Loucy (cell line): Measurements from ENCODE around the gene MRPS18C.
"Not testable (repeated sequence)": the region's sequence is repeated elsewhere in the genome, so short reads cannot be mapped to it uniquely, and the experiment has no call there.

Experiments used
- H2AFZ ChIP-seq: fragments of 200-600 bp; sonication (generic); 2 replicates; pipeline ENCODE4 v1.6.0; 2016; ENCODE audit warnings: antibody characterized with exemption, mild to moderate bottlenecking, low read length, moderate library complexity
- H3F3A ChIP-seq: fragments of 200-600 bp; 2 replicates; pipeline ENCODE4 v1.6.0; 2016; ENCODE audit warnings: antibody characterized with exemption, low read depth, mild to moderate bottlenecking
- H3K27me3 ChIP-seq: fragments of 200-600 bp; sonication (generic); 2 replicates; pipeline ENCODE4 v1.6.1; 2014; ENCODE audit warnings: low read length, mild to moderate bottlenecking; ENCODE audit not compliant: insufficient read depth, poor library complexity, severe bottlenecking
- H3K36me3 ChIP-seq: fragments of 200-600 bp; sonication (generic); 2 replicates; pipeline ENCODE4 v1.6.1; 2016; ENCODE audit warnings: low read length; ENCODE audit not compliant: insufficient read depth
- H3K4me1 ChIP-seq: fragments of 200-600 bp; sonication (generic); 2 replicates; pipeline ENCODE4 v1.5.1; 2014; ENCODE audit warnings: low read length, mild to moderate bottlenecking; ENCODE audit not compliant: insufficient read depth, poor library complexity, severe bottlenecking
- H3K4me2 ChIP-seq: fragments of 200-600 bp; sonication (generic); 2 replicates; pipeline ENCODE4 v1.6.0; 2014; ENCODE audit warnings: antibody characterized with exemption, low read length, low read depth, mild to moderate bottlenecking; ENCODE audit not compliant: poor library complexity, severe bottlenecking
- H3K4me3 ChIP-seq: fragments of 200-600 bp; sonication (generic); 2 replicates; pipeline ENCODE4 v1.5.1; 2014; ENCODE audit warnings: low read length, mild to moderate bottlenecking, mixed read lengths; ENCODE audit not compliant: poor library complexity, severe bottlenecking
- H3K79me2 ChIP-seq: fragments of 200-600 bp; sonication (generic); 2 replicates; pipeline ENCODE4 v1.6.1; 2014; ENCODE audit warnings: low read length; ENCODE audit not compliant: insufficient read depth
- H3K9ac ChIP-seq: fragments of 200-600 bp; sonication (generic); 2 replicates; pipeline ENCODE4 v1.6.0; 2014; ENCODE audit warnings: mild to moderate bottlenecking, low read depth, low read length, moderate library complexity; ENCODE audit not compliant: poor library complexity, severe bottlenecking
- H3K9me2 ChIP-seq: fragments of 200-600 bp; sonication (generic); replicated peaks from 2 replicates; pipeline ENCODE4 v1.6.1; 2016; ENCODE audit warnings: low read depth, low read length, mixed read lengths
- H3K9me3 ChIP-seq: fragments of 200-600 bp; sonication (generic); 2 replicates; pipeline ENCODE4 v1.6.1; 2014; ENCODE audit warnings: mild to moderate bottlenecking, antibody characterized with exemption, low read length, low read depth; ENCODE audit not compliant: insufficient read depth
- H4K20me1 ChIP-seq: fragments of 200-600 bp; sonication (generic); 2 replicates; pipeline ENCODE4 v1.6.0; 2014; ENCODE audit warnings: antibody characterized with exemption, low read length, mild to moderate bottlenecking; ENCODE audit not compliant: insufficient read depth, poor library complexity, severe bottlenecking
- CTCF ChIP-seq: fragments of 200-600 bp; sonication (generic); conservative IDR thresholded peaks from 2 replicates; pipeline ENCODE4 v1.5.1; 2014; ENCODE audit warnings: mild to moderate bottlenecking, antibody characterized with exemption, low read length
- EZH2phosphoT487 ChIP-seq: fragments of 200-600 bp; IDR thresholded peaks from 2 replicates; pipeline ENCODE4 v1.6.1; 2018; ENCODE audit warnings: antibody characterized with exemption, mild to moderate bottlenecking, moderate library complexity, borderline replicate concordance

The MRPS18C gene

GRCh38 chr4:83498187-83498586 lies 42.3 kb downstream of the MRPS18C start:
- Histone ChIP-seq H3K9ac (no peak overlapping the region), H3K4me2 (no peak overlapping the region), H3K27me3 (no peaks in the 10 kb centered on the region), H2AFZ (peak overlapping the region; percentile 37), H3K4me3 (no peak overlapping the region), H3K4me1 (no peaks in the 10 kb centered on the region), H3F3A (no peaks in the 10 kb centered on the region), H3K9me3 (no peaks in the 10 kb centered on the region), H3K36me3 (no peaks in the 10 kb centered on the region), H3K9me2 (no peaks in the 10 kb centered on the region), H3K79me2 (no peaks in the 10 kb centered on the region), H4K20me1 (no peaks in the 10 kb centered on the region)
- no peak for TF ChIP-seq CTCF
- TF ChIP-seq EZH2phosphoT487: no peak

- H3K9ac ChIP-seq, H3K27me3 ChIP-seq, H3F3A ChIP-seq, H3K79me2 ChIP-seq, H2AFZ ChIP-seq, H3K9me2 ChIP-seq, H3K9me3 ChIP-seq, H4K20me1 ChIP-seq, H3K36me3 ChIP-seq, H3K4me3 ChIP-seq, H3K4me1 ChIP-seq, H3K4me2 ChIP-seq: not testable (repeated sequence)
Measured at GRCh38 chr4:83501671-83502070, 45.8 kb downstream of the MRPS18C start.

GRCh38 chr4:83503974-83504373 lies 48.1 kb downstream of the MRPS18C start:
- Histone ChIP-seq H3F3A (no peaks in the 10 kb centered on the region), H3K36me3 (no peaks in the 10 kb centered on the region), H3K9ac (no peak overlapping the region), H4K20me1 (no peaks in the 10 kb centered on the region), H3K27me3 (no peaks in the 10 kb centered on the region), H3K4me3 (no peak overlapping the region), H2AFZ (peak overlapping the region; percentile 84), H3K9me3 (no peaks in the 10 kb centered on the region), H3K9me2 (no peaks in the 10 kb centered on the region), H3K79me2 (no peaks in the 10 kb centered on the region), H3K4me1 (peaks cover 8% of the 10 kb centered on the region), H3K4me2 (peak overlapping the region; percentile 42)
- TF ChIP-seq EZH2phosphoT487 (no peak), CTCF (no peak)

- H2AFZ ChIP-seq: peak overlapping the region; percentile 84
Measured at GRCh38 chr4:83504503-83504902, 48.6 kb downstream of the MRPS18C start.

More at GRCh38 chr4:83504503-83504902, 48.6 kb downstream of the MRPS18C start:
- Histone ChIP-seq H3K9ac (no peak overlapping the region), H3K4me2 (peak overlapping the region; percentile 42), H3K4me1 (peaks cover 8% of the 10 kb centered on the region), H3F3A (no peaks in the 10 kb centered on the region), H3K9me2 (no peaks in the 10 kb centered on the region), H4K20me1 (no peaks in the 10 kb centered on the region), H3K79me2 (no peaks in the 10 kb centered on the region), H3K9me3 (no peaks in the 10 kb centered on the region), H3K27me3 (no peaks in the 10 kb centered on the region), H3K4me3 (no peak overlapping the region), H3K36me3 (no peaks in the 10 kb centered on the region)
- TF ChIP-seq EZH2phosphoT487: no peak
- TF ChIP-seq CTCF: no peak
